Body of pancreas (tissue), 4 donors: ENCODE data around the gene COL13A1. TPM values are rescaled to one million over a fixed set of nuclear protein-coding genes. Genes with fewer than 3 reads are reported as not detected.

Experiments used
- ATAC-seq: fragments of 150-250 bp; one replicate; pipeline ENCODE4 v1.9.1; 2016
- DNase-seq, 4 donors: peaks; one replicate each; pipeline ENCODE4 v3.0.0-alpha.2; 2019
- H3K27ac ChIP-seq, 4 donors: fragments of 200-600 bp; sonication (generic); 1 replicate in 3 of 4; 2 replicates in 1 of 4; pipeline versions ENCODE4 v1.5.1 to v1.6.1; 2016 to 2019; ENCODE audit warnings: mild to moderate bottlenecking in 1 of 4, mixed read lengths in 1 of 4, moderate library complexity in 1 of 4
- H3K27me3 ChIP-seq, 2 donors: fragments of 200-600 bp; sonication (generic); one replicate each; pipeline ENCODE4 v1.6.0; 2016; ENCODE audit warnings: mild to moderate bottlenecking in 1 of 2
- H3K36me3 ChIP-seq, 2 donors: fragments of 200-600 bp; sonication (generic); replicated peaks in 1 of 2; 2 replicates each; pipeline ENCODE4 v1.5.1; 2016; ENCODE audit warnings: low read depth in 2 of 2; ENCODE audit not compliant: insufficient read depth in 1 of 2
- H3K4me1 ChIP-seq: fragments of 200-600 bp; sonication (generic); one replicate; pipeline ENCODE4 v1.6.0; 2016
- H3K4me3 ChIP-seq, 2 donors: fragments of 200-600 bp; sonication (generic); 1 replicate in 1 of 2; 2 replicates in 1 of 2; pipeline ENCODE4 v1.5.1; 2016 to 2019
- H3K9me3 ChIP-seq, 3 donors: fragments of 200-600 bp; sonication (generic); 1 replicate in 2 of 3; 2 replicates in 1 of 3; pipeline ENCODE4 v1.5.1; 2016
- POLR2A ChIP-seq, 3 donors: fragments of 450-650 bp; IDR thresholded peaks; one replicate each; pipeline ENCODE4 v1.6.1; 2016; ENCODE audit warnings: antibody characterized with exemption in 3 of 3, mild to moderate bottlenecking in 2 of 3
- WGBS, 2 donors: methylation state at CpG; one replicate each; pipeline ENCODE4 v1.1.5; 2017; 5-methylcytosine and 5-hydroxymethylcytosine counted together
- intact Hi-C: fragments of 100-400 bp; cut with DNase I; formaldehyde crosslinking; loops from one replicate; pipeline ENCODE4 v1.15.1; 2023
- total RNA-seq, 2 donors: library from RNA; depleted of rRNA; stranded (reverse); fragments of >200 nt; gene quantifications; one replicate each; pipeline ENCODE4 v1.1.0, GENCODE V29; 2016
- TF ChIP-seq, protein P1 (sequence below), 7 experiments: fragments of 450-650 bp in 4 of 7; fragments of 200-600 bp in 3 of 7; sonication (generic) in 3 of 7; IDR thresholded peaks; one replicate each; pipeline ENCODE4 v1.5.1; 2016 to 2019; ENCODE audit warnings: antibody characterized with exemption in 7 of 7

COL13A1 gene
- total RNA-seq, 2 donors from 2014 or later, result 2.3 TPM; not detected in 1

- 69 to 75% methylated on average over 2 of the region's 2 CpGs for WGBS, 2 donors
- TF ChIP-seq, protein P1, sequence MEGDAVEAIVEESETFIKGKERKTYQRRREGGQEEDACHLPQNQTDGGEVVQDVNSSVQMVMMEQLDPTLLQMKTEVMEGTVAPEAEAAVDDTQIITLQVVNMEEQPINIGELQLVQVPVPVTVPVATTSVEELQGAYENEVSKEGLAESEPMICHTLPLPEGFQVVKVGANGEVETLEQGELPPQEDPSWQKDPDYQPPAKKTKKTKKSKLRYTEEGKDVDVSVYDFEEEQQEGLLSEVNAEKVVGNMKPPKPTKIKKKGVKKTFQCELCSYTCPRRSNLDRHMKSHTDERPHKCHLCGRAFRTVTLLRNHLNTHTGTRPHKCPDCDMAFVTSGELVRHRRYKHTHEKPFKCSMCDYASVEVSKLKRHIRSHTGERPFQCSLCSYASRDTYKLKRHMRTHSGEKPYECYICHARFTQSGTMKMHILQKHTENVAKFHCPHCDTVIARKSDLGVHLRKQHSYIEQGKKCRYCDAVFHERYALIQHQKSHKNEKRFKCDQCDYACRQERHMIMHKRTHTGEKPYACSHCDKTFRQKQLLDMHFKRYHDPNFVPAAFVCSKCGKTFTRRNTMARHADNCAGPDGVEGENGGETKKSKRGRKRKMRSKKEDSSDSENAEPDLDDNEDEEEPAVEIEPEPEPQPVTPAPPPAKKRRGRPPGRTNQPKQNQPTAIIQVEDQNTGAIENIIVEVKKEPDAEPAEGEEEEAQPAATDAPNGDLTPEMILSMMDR (IDR thresholded peaks at IDR 0.05), result no peak
- no peak for TF ChIP-seq POLR2A (IDR thresholded peaks at IDR 0.05)
- H3K4me1 ChIP-seq, result peaks cover 5% of the 10 kb centered on the region
- no peak overlapping the region for H3K27ac ChIP-seq
- ATAC-seq, result no peak
- intact Hi-C loops, result no loop called here
- H3K9me3 ChIP-seq, result no peaks in the 10 kb centered on the region
- no peak overlapping the region for H3K4me3 ChIP-seq
- no peaks in the 10 kb centered on the region for H3K36me3 ChIP-seq
- H3K27me3 ChIP-seq, result peaks cover 0 to 9% of the 10 kb centered on the region in 2 donors
- DNase-seq, result no peak
These were observed 6.0 kb downstream of the COL13A1 start for GRCh38 chr10:69807696-69808095.

GRCh38 chr10:69809318-69809717 is 7.6 kb downstream of the COL13A1 start:
- WGBS, 2 donors, result 96 to 100% methylated on average over 1 of the region's 1 CpG
- TF ChIP-seq POLR2A (IDR thresholded peaks at IDR 0.05), result no peak
- TF ChIP-seq, protein P1 (IDR thresholded peaks at IDR 0.05), result no peak

DNA sequence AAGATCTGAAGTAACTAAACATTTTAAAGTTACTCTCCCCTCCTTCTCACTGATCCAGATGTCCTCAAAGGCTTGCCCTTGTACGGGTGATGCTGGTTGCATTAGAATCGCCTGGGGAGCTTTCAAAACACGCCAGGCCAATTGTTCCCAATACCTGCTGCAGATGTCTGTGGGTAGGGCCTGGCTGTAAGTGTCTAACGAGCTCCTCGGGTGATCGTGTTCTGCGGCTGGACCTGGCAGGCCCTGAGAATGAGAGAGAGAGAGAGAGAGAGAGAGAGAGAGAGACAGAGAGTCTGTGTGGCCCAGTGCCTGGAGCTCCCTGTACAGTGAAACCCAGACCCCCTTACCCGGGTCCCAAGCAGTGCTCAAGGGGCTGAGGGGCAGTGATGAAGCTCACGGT is 8.4 kb downstream of the COL13A1 start:
- ATAC-seq (no peak), DNase-seq (no peak)
- TF ChIP-seq, protein P1 (IDR thresholded peaks at IDR 0.05), result no peak
- TF ChIP-seq POLR2A (IDR thresholded peaks at IDR 0.05), result no peak
- intact Hi-C loops, result no loop called here
- Histone ChIP-seq H3K4me3 (no peak overlapping the region), H3K9me3 (no peaks in the 10 kb centered on the region), H3K27me3 (no peaks in the 10 kb centered on the region), H3K4me1 (peaks cover 12% of the 10 kb centered on the region), H3K36me3 (no peaks in the 10 kb centered on the region), H3K27ac (no peak overlapping the region)
- 74 to 75% methylated on average over 9 of the region's 9 CpGs for WGBS, 2 donors

More at GRCh38 chr10:69809318-69809717, 7.6 kb downstream of the COL13A1 start:
- H3K4me1 ChIP-seq, result peaks cover 5% of the 10 kb centered on the region
- no peak overlapping the region for H3K4me3 ChIP-seq
- DNase-seq (no peak), ATAC-seq (no peak)
- H3K36me3 ChIP-seq, result no peaks in the 10 kb centered on the region
- no peak overlapping the region for H3K27ac ChIP-seq
- no peaks in the 10 kb centered on the region for H3K9me3 ChIP-seq
- no peaks in the 10 kb centered on the region for H3K27me3 ChIP-seq
- intact Hi-C loops, result no loop called here

DNA sequence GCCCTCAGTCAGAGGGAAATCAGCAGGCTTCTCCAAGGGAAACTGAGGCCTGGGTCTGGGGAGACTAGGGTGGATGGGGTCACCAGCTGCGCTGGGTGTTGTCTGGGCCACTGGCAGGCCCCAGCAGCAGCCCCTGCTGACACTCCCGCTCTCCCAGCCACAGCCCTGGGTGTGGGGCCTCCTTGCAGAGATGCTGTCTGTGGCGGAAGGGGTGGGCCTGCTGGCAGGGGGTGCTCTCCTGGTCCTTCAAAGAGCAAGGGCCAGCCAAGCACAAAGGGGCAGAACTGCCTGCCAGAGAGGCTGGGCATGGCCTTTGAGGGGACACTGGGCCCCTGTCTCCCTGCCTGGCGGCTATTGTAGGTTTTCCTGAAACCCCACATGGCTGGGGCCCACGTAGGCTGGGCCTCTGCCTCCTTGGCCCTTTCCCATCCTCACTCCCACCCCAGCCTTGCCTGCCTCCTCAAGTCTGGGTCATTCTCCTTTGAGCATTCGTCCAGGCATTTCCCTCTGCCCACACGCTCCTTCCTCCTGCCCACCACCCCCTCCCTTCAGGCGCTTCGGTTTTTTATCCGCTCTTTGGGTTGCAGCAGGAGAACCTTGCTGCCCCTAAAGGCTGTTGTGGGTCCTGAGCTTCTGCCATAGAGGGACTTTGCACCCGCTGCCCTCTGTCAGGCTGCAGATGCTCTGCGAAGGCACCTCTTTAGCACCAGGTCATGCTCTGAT is 9.1 kb downstream of the COL13A1 start:
- Histone ChIP-seq H3K36me3 (no peaks in the 10 kb centered on the region), H3K9me3 (no peaks in the 10 kb centered on the region), H3K27me3 (no peaks in the 10 kb centered on the region), H3K4me3 (no peak overlapping the region), H3K4me1 (peaks cover 12% of the 10 kb centered on the region), H3K27ac (no peak overlapping the region)
- TF ChIP-seq POLR2A (IDR thresholded peaks at IDR 0.05), result no peak
- TF ChIP-seq, protein P1 (IDR thresholded peaks at IDR 0.05), result no peak
- ATAC-seq (no peak), DNase-seq (no peak)
- 86 to 93% methylated on average over 9 to 12 of the region's 12 CpGs for WGBS, 2 donors
- intact Hi-C loops, result no loop called here

- no peak for DNase-seq
- 56 to 62% methylated on average over 4 of the region's 4 CpGs for WGBS, 2 donors
- intact Hi-C loops, result no loop called here
- no peak overlapping the region for H3K27ac ChIP-seq
- H3K36me3 ChIP-seq, result no peaks in the 10 kb centered on the region
- no peak overlapping the region for H3K4me3 ChIP-seq
- no peaks in the 10 kb centered on the region for H3K27me3 ChIP-seq
- peaks cover 12% of the 10 kb centered on the region for H3K4me1 ChIP-seq
- H3K9me3 ChIP-seq, result no peaks in the 10 kb centered on the region
- no peak for TF ChIP-seq POLR2A (IDR thresholded peaks at IDR 0.05)
- TF ChIP-seq, protein P1 (IDR thresholded peaks at IDR 0.05), result no peak
- no peak for ATAC-seq
These were observed 11.9 kb downstream of the COL13A1 start for GRCh38 chr10:69813632-69814031.
